T-helper 17 cell (primary cell): ENCODE results near the gene SEMA3E. TPM values are rescaled to one million over a fixed set of nuclear protein-coding genes. Genes with fewer than 3 reads are reported as not detected.
"Not testable (repeated sequence)": the region's sequence is repeated elsewhere in the genome, so short reads cannot be mapped to it uniquely, and the experiment has no call there.

ENCODE experiments used
- ATAC-seq: fragments of 150-1000 bp; cut with Tn5 transposase; 2 replicates; pipeline ENCODE4 v1.10.0; 2021; ENCODE audit warnings: mild to moderate bottlenecking, moderate library complexity
- DNase-seq, 3 donors: peaks; one replicate each; pipeline versions ENCODE4 v3.0.0 to v3.0.0-alpha.2; 2020 to 2021
- H3K9me3 ChIP-seq: one replicate; pipeline ENCODE4 v1.7.0; 2013; ENCODE audit warnings: low read length, mild to moderate bottlenecking; ENCODE audit not compliant: control insufficient read depth, poor library complexity, severe bottlenecking
- H3K27ac Mint-ChIP-seq: one replicate; pipeline ENCODE4 v1.8.0; 2022; ENCODE audit warnings: mild to moderate bottlenecking, moderate library complexity, mixed read lengths
- H3K27me3 Mint-ChIP-seq: one replicate; pipeline ENCODE4 v1.8.0; 2022; ENCODE audit warnings: mixed read lengths
- H3K36me3 Mint-ChIP-seq: one replicate; pipeline ENCODE4 v1.8.0; 2022; ENCODE audit warnings: low read depth, mixed read lengths
- H3K4me1 Mint-ChIP-seq: one replicate; pipeline ENCODE4 v1.8.0; 2022; ENCODE audit warnings: mild to moderate bottlenecking, mixed read lengths
- H3K4me3 Mint-ChIP-seq: one replicate; pipeline ENCODE4 v1.8.0; 2022; ENCODE audit warnings: mild to moderate bottlenecking, moderate library complexity, mixed read lengths
- total RNA-seq, 4 donors: library from RNA in 2 of 4; stranded (reverse) in 2 of 4; gene quantifications; one replicate each; pipeline ENCODE4 v1.2.3 and lab custom pipeline; 2022 to 2026

Gene SEMA3E
- total RNA-seq, 2 donors from 2014 or later: not detected

GRCh38 chr7:83461820-83462219 is 187.1 kb downstream of the SEMA3E start:
- not testable (repeated sequence) for H3K27me3 Mint-ChIP-seq, H3K4me1 Mint-ChIP-seq, H3K27ac Mint-ChIP-seq, DNase-seq, H3K9me3 ChIP-seq, ATAC-seq, H3K36me3 Mint-ChIP-seq, H3K4me3 Mint-ChIP-seq

GRCh38 chr7:83459930-83460653 is 188.8 kb downstream of the SEMA3E start:
- not testable (repeated sequence) for H3K4me1 Mint-ChIP-seq, H3K27me3 Mint-ChIP-seq, H3K4me3 Mint-ChIP-seq, DNase-seq, H3K27ac Mint-ChIP-seq, H3K9me3 ChIP-seq, ATAC-seq, H3K36me3 Mint-ChIP-seq

DNA sequence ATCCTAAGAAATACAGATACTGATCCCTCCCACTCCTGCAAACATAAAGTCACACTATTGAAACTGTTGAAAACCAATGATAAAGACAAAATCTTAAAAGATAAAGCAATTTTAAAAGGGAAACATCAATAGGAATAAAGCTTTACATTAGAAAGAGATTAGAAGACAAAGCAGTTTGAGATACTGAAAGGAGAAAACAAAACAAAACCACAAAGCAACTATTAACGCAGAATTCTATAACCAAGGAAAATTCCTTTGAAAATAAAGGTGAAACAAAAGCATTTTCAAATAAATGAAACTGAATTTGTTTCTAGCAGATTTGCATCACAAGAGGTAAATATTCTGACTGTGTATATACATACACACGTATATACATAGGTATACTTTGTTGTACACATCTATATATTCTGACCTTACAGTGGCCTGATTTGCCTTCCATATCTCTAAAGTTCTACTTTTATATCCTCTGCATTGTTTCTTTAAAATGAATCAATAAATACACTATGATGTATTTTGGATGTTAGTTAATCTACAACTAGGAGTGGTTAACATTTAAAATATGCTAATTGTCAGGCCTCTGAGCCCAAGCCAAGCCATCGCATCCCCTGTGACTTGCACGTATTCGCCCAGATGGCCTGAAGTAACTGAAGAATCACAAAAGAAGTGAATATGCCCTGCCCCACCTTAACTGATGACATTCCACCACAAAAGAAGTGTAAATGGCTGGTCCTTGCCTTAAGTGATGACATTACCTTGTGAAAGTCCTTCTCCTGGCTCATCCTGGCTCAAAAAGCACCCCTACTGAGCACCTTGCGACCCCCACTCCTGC is 189.6 kb downstream of the SEMA3E start:
- not testable (repeated sequence) for H3K4me1 Mint-ChIP-seq, H3K36me3 Mint-ChIP-seq

GRCh38 chr7:83457022-83457892 is 191.7 kb downstream of the SEMA3E start:
- no peak for DNase-seq
- no peaks in the 10 kb centered on the region for H3K9me3 ChIP-seq
- Mint-ChIP-seq H3K27me3 (no peaks in the 10 kb centered on the region), H3K36me3 (no peaks in the 10 kb centered on the region), H3K27ac (no peak overlapping the region), H3K4me3 (no peak overlapping the region), H3K4me1 (no peaks in the 10 kb centered on the region)
- no peak for ATAC-seq

More for the DNA sequence above, 189.6 kb downstream of the SEMA3E start:
- H3K4me3 Mint-ChIP-seq, ATAC-seq, H3K27me3 Mint-ChIP-seq, H3K9me3 ChIP-seq, H3K27ac Mint-ChIP-seq, DNase-seq: not testable (repeated sequence)

GRCh38 chr7:83456413-83456812 is 192.5 kb downstream of the SEMA3E start:
- ATAC-seq: no peak
- H3K36me3 Mint-ChIP-seq: no peaks in the 10 kb centered on the region
- no peaks in the 10 kb centered on the region for H3K27me3 Mint-ChIP-seq
- DNase-seq: no peak
- H3K9me3 ChIP-seq: no peaks in the 10 kb centered on the region
- H3K4me3 Mint-ChIP-seq: no peak overlapping the region
- no peak overlapping the region for H3K27ac Mint-ChIP-seq
- no peaks in the 10 kb centered on the region for H3K4me1 Mint-ChIP-seq

DNA sequence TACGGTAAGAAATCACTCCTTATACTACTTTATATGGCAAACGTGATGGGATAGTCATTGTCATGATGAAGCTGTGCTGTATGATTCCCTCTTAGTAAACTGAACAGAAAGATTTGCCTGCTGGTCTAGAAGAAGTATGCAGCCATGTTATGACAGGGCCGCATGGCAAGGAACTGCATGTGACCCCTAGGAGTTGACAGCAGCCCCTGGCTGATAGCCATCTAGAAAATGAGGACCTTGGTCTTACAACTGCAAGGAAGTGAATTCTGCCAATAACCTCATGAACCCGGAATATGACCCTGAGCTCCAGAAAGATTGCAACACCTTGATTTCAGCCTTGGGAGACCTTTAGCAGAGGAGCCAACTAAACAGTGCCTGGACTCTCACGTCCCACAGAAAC is 193.3 kb downstream of the SEMA3E start:
- no peaks in the 10 kb centered on the region for H3K27me3 Mint-ChIP-seq
- ATAC-seq: no peak
- no peaks in the 10 kb centered on the region for H3K9me3 ChIP-seq
- H3K27ac Mint-ChIP-seq: no peak overlapping the region
- H3K36me3 Mint-ChIP-seq: no peaks in the 10 kb centered on the region
- H3K4me3 Mint-ChIP-seq: no peak overlapping the region
- H3K4me1 Mint-ChIP-seq: no peaks in the 10 kb centered on the region
- no peak for DNase-seq

DNA sequence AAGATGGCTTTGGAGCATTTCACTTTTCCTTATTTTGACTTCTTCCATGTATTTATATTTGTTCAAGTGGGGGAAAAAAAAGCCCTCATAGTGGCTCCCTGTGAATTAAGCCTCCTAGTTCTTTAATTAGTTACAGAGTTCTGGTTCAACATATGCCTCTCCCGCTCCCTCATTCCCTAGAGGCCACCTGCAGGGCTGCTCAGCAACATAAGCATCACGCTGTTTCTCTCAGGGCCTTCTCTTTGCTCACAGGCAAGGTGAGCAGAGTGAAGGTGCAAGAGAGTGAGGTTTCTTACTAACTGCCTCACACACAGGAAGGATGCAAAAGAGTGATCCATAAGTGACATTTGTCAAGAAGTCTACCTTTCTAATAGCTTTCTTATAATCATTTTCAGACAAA is 196.7 kb downstream of the SEMA3E start:
- H3K4me3 Mint-ChIP-seq: no peak overlapping the region
- no peaks in the 10 kb centered on the region for H3K27me3 Mint-ChIP-seq
- H3K36me3 Mint-ChIP-seq: no peaks in the 10 kb centered on the region
- no peaks in the 10 kb centered on the region for H3K4me1 Mint-ChIP-seq
- no peak overlapping the region for H3K27ac Mint-ChIP-seq
- ATAC-seq (no peak), DNase-seq (no peak)
- no peaks in the 10 kb centered on the region for H3K9me3 ChIP-seq

DNA sequence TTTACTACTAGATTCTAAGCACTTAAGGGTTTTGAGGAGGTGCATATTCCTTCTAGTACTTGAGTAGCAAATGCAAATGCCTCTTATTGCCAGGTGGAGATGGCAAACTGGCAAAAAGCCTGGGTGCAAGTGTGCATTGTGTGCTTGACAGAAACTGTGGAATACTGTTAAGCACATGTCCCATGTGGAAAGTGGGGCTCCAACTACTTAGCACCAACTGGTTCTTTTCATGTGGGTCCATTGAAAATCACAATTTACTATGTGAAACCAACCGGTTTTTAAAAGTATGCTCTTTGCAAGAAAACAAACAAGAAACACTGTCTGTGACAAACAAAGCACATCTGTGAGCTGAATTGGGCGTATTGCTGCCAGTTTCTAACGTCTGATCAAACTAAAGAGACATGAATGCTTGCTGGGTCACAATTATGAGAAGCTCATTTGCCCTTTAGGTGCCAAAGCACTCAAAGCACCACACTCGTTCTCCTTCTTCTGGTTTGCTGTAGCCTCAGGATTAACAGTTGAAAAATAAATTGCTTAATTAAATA is 197.4 kb downstream of the SEMA3E start:
- no peaks in the 10 kb centered on the region for H3K36me3 Mint-ChIP-seq
- DNase-seq (no peak), ATAC-seq (no peak)
- no peaks in the 10 kb centered on the region for H3K4me1 Mint-ChIP-seq
- no peak overlapping the region for H3K4me3 Mint-ChIP-seq
- no peaks in the 10 kb centered on the region for H3K9me3 ChIP-seq
- H3K27me3 Mint-ChIP-seq: no peaks in the 10 kb centered on the region
- H3K27ac Mint-ChIP-seq: no peak overlapping the region

DNA sequence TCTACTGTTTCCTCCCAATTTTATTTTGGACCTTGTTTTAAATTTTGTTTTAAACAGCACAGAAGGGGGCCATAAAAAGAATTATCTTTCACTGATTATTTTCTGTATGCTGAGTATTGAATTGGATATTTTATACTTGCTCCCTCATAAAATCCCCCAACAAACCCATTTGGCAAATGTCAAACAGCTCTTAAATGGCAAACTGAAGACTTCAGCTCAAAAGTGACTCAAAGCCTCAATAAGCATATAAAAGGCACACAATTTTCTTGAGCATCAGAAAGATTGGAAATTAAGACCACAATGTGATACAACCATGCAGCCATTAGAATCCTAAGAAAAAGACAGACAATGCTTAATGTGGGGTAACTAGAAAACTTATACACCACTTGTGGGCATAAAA is 199.2 kb downstream of the SEMA3E start:
- no peak for ATAC-seq
- H3K36me3 Mint-ChIP-seq: no peaks in the 10 kb centered on the region
- H3K4me1 Mint-ChIP-seq: no peaks in the 10 kb centered on the region
- H3K9me3 ChIP-seq: no peaks in the 10 kb centered on the region
- H3K4me3 Mint-ChIP-seq: no peak overlapping the region
- DNase-seq: no peak
- H3K27ac Mint-ChIP-seq: no peak overlapping the region
- H3K27me3 Mint-ChIP-seq: no peaks in the 10 kb centered on the region

- ATAC-seq: no peak
- no peak overlapping the region for H3K27ac Mint-ChIP-seq
- H3K4me1 Mint-ChIP-seq: no peaks in the 10 kb centered on the region
- H3K4me3 Mint-ChIP-seq: no peak overlapping the region
- H3K36me3 Mint-ChIP-seq: no peaks in the 10 kb centered on the region
- H3K9me3 ChIP-seq: no peaks in the 10 kb centered on the region
- DNase-seq: no peak
- H3K27me3 Mint-ChIP-seq: no peaks in the 10 kb centered on the region
These were observed 201.3 kb downstream of the SEMA3E start for GRCh38 chr7:83447681-83448080.

DNA sequence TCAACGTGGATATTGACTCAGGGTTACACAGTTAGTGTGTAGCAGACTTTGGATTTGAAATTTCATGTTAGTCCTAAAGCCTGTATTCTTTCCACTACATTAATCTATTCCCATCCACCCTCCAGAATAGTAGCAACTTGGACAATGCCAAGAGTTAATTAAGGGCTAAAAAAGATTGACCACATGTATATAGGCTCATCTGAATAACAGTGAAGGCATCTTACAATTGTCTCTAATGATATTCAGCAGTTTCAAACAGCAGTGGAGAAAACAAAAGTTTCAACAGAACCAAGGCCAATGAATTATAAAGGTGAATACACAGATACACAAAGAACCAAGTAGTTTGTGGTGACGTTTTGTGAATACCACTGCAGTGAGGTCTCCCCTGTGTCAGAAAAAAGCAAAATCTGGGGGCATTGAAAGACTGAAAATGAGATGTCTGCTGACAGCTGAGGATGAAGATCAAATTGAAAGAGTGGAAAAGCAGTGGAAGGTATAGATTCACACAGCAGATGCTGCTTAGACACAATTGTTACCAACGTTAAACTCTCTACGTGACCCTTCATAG is 202.8 kb downstream of the SEMA3E start:
- ATAC-seq (no peak), DNase-seq (no peak)
- no peaks in the 10 kb centered on the region for H3K36me3 Mint-ChIP-seq
- H3K27me3 Mint-ChIP-seq: no peaks in the 10 kb centered on the region
- no peaks in the 10 kb centered on the region for H3K4me1 Mint-ChIP-seq
- no peak overlapping the region for H3K27ac Mint-ChIP-seq
- H3K4me3 Mint-ChIP-seq: no peak overlapping the region
- H3K9me3 ChIP-seq: no peaks in the 10 kb centered on the region

DNA sequence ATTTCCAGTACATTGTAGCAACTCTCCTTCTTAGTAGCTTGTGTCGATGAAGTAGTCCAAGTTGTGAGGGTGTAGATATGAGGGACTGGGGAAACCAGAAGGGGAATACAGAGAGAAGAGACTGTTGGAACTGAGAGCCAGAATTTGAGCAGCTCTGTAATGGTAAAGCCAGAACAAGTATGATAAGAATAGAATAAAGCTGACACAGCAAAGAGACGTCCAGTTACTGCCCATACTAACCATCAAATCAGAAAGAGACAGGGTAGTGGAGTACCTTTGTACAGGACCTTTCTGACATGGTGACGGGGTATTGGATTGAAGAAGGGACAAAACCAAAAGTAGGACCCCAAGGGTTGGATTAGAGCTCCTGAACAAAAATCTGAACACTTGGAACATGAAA is 206.0 kb downstream of the SEMA3E start:
- DNase-seq: no peak
- H3K27me3 Mint-ChIP-seq: no peaks in the 10 kb centered on the region
- no peak for ATAC-seq
- H3K4me3 Mint-ChIP-seq: no peak overlapping the region
- H3K27ac Mint-ChIP-seq: no peak overlapping the region
- H3K36me3 Mint-ChIP-seq: no peaks in the 10 kb centered on the region
- no peaks in the 10 kb centered on the region for H3K4me1 Mint-ChIP-seq
- no peaks in the 10 kb centered on the region for H3K9me3 ChIP-seq

- no peaks in the 10 kb centered on the region for H3K4me1 Mint-ChIP-seq
- no peaks in the 10 kb centered on the region for H3K9me3 ChIP-seq
- no peak for DNase-seq
- H3K27ac Mint-ChIP-seq: no peak overlapping the region
- H3K27me3 Mint-ChIP-seq: no peaks in the 10 kb centered on the region
- ATAC-seq: no peak
- H3K36me3 Mint-ChIP-seq: no peaks in the 10 kb centered on the region
- no peak overlapping the region for H3K4me3 Mint-ChIP-seq
These were observed 209.9 kb downstream of the SEMA3E start for GRCh38 chr7:83439026-83439425.
